Urothelium cell line (cell line): Measurements from ENCODE around the gene PTCH2.

Experiments used
- DNase-seq: peaks from one replicate; pipeline ENCODE4 v3.0.0; 2011; ENCODE audit warnings: low spot score, mixed read lengths
- FAIRE-seq: peaks from 2 replicates; lab custom pipeline; 2011; peaks lifted over from hg19 to GRCh38; lab: Jason Lieb, UNC

Gene PTCH2

GRCh38 chr1:44842862-44843655 lies at the start of gene PTCH2:
PTCH2 (minus strand) TSS chr1:44843253; CDS start chr1:44842932, 321 bp downstream.
- no peak for FAIRE-seq
- DNase-seq = peak; percentile 91

GRCh38 chr1:44890007-44890406 lies 47.0 kb upstream of the PTCH2 start:
- FAIRE-seq = no peak
- DNase-seq = no peak

GRCh38 chr1:44885406-44885805 lies 42.4 kb upstream of the PTCH2 start:
- FAIRE-seq = no peak
- DNase-seq = no peak

GRCh38 chr1:44884746-44885145 lies 41.7 kb upstream of the PTCH2 start:
- FAIRE-seq (peak; percentile 27), DNase-seq (no peak)

GRCh38 chr1:44881011-44881632 lies 38.1 kb upstream of the PTCH2 start:
- no peak for DNase-seq
- FAIRE-seq = no peak

- FAIRE-seq (no peak), DNase-seq (no peak)
Measured at GRCh38 chr1:44874155-44874554, 31.1 kb upstream of the PTCH2 start.

- no peak for DNase-seq
- no peak for FAIRE-seq
Measured at GRCh38 chr1:44870096-44870495, 27.0 kb upstream of the PTCH2 start.

GRCh38 chr1:44867801-44868200 lies 24.7 kb upstream of the PTCH2 start:
- FAIRE-seq (no peak), DNase-seq (no peak)

GRCh38 chr1:44862829-44863401 lies 19.9 kb upstream of the PTCH2 start:
- DNase-seq (no peak), FAIRE-seq (no peak)

GRCh38 chr1:44860891-44861425 lies 17.9 kb upstream of the PTCH2 start:
- FAIRE-seq (no peak), DNase-seq (no peak)

- DNase-seq (no peak), FAIRE-seq (no peak)
Measured at GRCh38 chr1:44860331-44860730, 17.3 kb upstream of the PTCH2 start.

GRCh38 chr1:44857446-44857845 lies 14.4 kb upstream of the PTCH2 start:
- FAIRE-seq (peak; percentile 32), DNase-seq (no peak)

- DNase-seq = no peak
- no peak for FAIRE-seq
Measured at GRCh38 chr1:44855742-44856141, 12.7 kb upstream of the PTCH2 start.

- DNase-seq (no peak), FAIRE-seq (no peak)
Measured at GRCh38 chr1:44854970-44855369, 11.9 kb upstream of the PTCH2 start.

- no peak for FAIRE-seq
- DNase-seq = no peak
Measured at GRCh38 chr1:44853201-44853600, 10.1 kb upstream of the PTCH2 start.

GRCh38 chr1:44851308-44851707 lies 8.3 kb upstream of the PTCH2 start:
- DNase-seq = no peak
- FAIRE-seq = no peak

- FAIRE-seq = no peak
- no peak for DNase-seq
Measured at GRCh38 chr1:44849575-44850132, 6.6 kb upstream of the PTCH2 start.

- FAIRE-seq (no peak), DNase-seq (no peak)
Measured at GRCh38 chr1:44848456-44849181, 5.6 kb upstream of the PTCH2 start.

- no peak for DNase-seq
- no peak for FAIRE-seq
Measured at GRCh38 chr1:44847845-44848244, 4.8 kb upstream of the PTCH2 start.

- DNase-seq (no peak), FAIRE-seq (no peak)
Measured at GRCh38 chr1:44846985-44847384, 3.9 kb upstream of the PTCH2 start.

- FAIRE-seq (no peak), DNase-seq (no peak)
Measured at GRCh38 chr1:44842486-44842861, 579 bp downstream of the PTCH2 start.
